Loucy (cell line): ENCODE data around the gene CXCR6.

Source experiments
- H2AFZ ChIP-seq: fragments of 200-600 bp; sonication (generic); 2 replicates; pipeline ENCODE4 v1.6.0; 2016; ENCODE audit warnings: antibody characterized with exemption, mild to moderate bottlenecking, low read length, moderate library complexity
- H3F3A ChIP-seq: fragments of 200-600 bp; 2 replicates; pipeline ENCODE4 v1.6.0; 2016; ENCODE audit warnings: antibody characterized with exemption, low read depth, mild to moderate bottlenecking
- H3K27me3 ChIP-seq: fragments of 200-600 bp; sonication (generic); 2 replicates; pipeline ENCODE4 v1.6.1; 2014; ENCODE audit warnings: low read length, mild to moderate bottlenecking; ENCODE audit not compliant: insufficient read depth, poor library complexity, severe bottlenecking
- H3K36me3 ChIP-seq: fragments of 200-600 bp; sonication (generic); 2 replicates; pipeline ENCODE4 v1.6.1; 2016; ENCODE audit warnings: low read length; ENCODE audit not compliant: insufficient read depth
- H3K4me1 ChIP-seq: fragments of 200-600 bp; sonication (generic); 2 replicates; pipeline ENCODE4 v1.5.1; 2014; ENCODE audit warnings: low read length, mild to moderate bottlenecking; ENCODE audit not compliant: insufficient read depth, poor library complexity, severe bottlenecking
- H3K4me2 ChIP-seq: fragments of 200-600 bp; sonication (generic); 2 replicates; pipeline ENCODE4 v1.6.0; 2014; ENCODE audit warnings: antibody characterized with exemption, low read length, low read depth, mild to moderate bottlenecking; ENCODE audit not compliant: poor library complexity, severe bottlenecking
- H3K4me3 ChIP-seq: fragments of 200-600 bp; sonication (generic); 2 replicates; pipeline ENCODE4 v1.5.1; 2014; ENCODE audit warnings: low read length, mild to moderate bottlenecking, mixed read lengths; ENCODE audit not compliant: poor library complexity, severe bottlenecking
- H3K79me2 ChIP-seq: fragments of 200-600 bp; sonication (generic); 2 replicates; pipeline ENCODE4 v1.6.1; 2014; ENCODE audit warnings: low read length; ENCODE audit not compliant: insufficient read depth
- H3K9ac ChIP-seq: fragments of 200-600 bp; sonication (generic); 2 replicates; pipeline ENCODE4 v1.6.0; 2014; ENCODE audit warnings: mild to moderate bottlenecking, low read depth, low read length, moderate library complexity; ENCODE audit not compliant: poor library complexity, severe bottlenecking
- H3K9me2 ChIP-seq: fragments of 200-600 bp; sonication (generic); replicated peaks from 2 replicates; pipeline ENCODE4 v1.6.1; 2016; ENCODE audit warnings: low read depth, low read length, mixed read lengths
- H3K9me3 ChIP-seq: fragments of 200-600 bp; sonication (generic); 2 replicates; pipeline ENCODE4 v1.6.1; 2014; ENCODE audit warnings: mild to moderate bottlenecking, antibody characterized with exemption, low read length, low read depth; ENCODE audit not compliant: insufficient read depth
- H4K20me1 ChIP-seq: fragments of 200-600 bp; sonication (generic); 2 replicates; pipeline ENCODE4 v1.6.0; 2014; ENCODE audit warnings: antibody characterized with exemption, low read length, mild to moderate bottlenecking; ENCODE audit not compliant: insufficient read depth, poor library complexity, severe bottlenecking
- CTCF ChIP-seq: fragments of 200-600 bp; sonication (generic); conservative IDR thresholded peaks from 2 replicates; pipeline ENCODE4 v1.5.1; 2014; ENCODE audit warnings: mild to moderate bottlenecking, antibody characterized with exemption, low read length
- EZH2phosphoT487 ChIP-seq: fragments of 200-600 bp; IDR thresholded peaks from 2 replicates; pipeline ENCODE4 v1.6.1; 2018; ENCODE audit warnings: antibody characterized with exemption, mild to moderate bottlenecking, moderate library complexity, borderline replicate concordance

Gene CXCR6

GRCh38 chr3:45959201-45959600, 15.9 kb downstream of the CXCR6 start:
- no peaks in the 10 kb centered on the region for H3K9me3 ChIP-seq
- no peaks in the 10 kb centered on the region for H3K9me2 ChIP-seq
- H3K79me2 ChIP-seq: no peaks in the 10 kb centered on the region
- H4K20me1 ChIP-seq: no peaks in the 10 kb centered on the region
- H3F3A ChIP-seq: no peaks in the 10 kb centered on the region
- no peak overlapping the region for H3K4me3 ChIP-seq
- no peak overlapping the region for H3K4me2 ChIP-seq
- peaks cover 95% of the 10 kb centered on the region for H3K36me3 ChIP-seq
- H3K4me1 ChIP-seq: no peaks in the 10 kb centered on the region
- H3K27me3 ChIP-seq: no peaks in the 10 kb centered on the region
- H2AFZ ChIP-seq: no peak overlapping the region
- no peak for TF ChIP-seq EZH2phosphoT487
- TF ChIP-seq CTCF: no peak
- H3K9ac ChIP-seq: no peak overlapping the region

- Histone ChIP-seq H3K4me1 (no peaks in the 10 kb centered on the region), H3K4me3 (no peak overlapping the region), H3K27me3 (no peaks in the 10 kb centered on the region), H2AFZ (no peak overlapping the region), H4K20me1 (no peaks in the 10 kb centered on the region), H3K9ac (no peak overlapping the region), H3K79me2 (no peaks in the 10 kb centered on the region), H3K36me3 (peaks cover 94% of the 10 kb centered on the region), H3F3A (no peaks in the 10 kb centered on the region), H3K9me3 (no peaks in the 10 kb centered on the region), H3K9me2 (no peaks in the 10 kb centered on the region), H3K4me2 (no peak overlapping the region)
- TF ChIP-seq EZH2phosphoT487 (no peak), CTCF (no peak)
Observed at GRCh38 chr3:45960289-45960688, 17.0 kb downstream of the CXCR6 start.

GRCh38 chr3:45962033-45962432, 18.8 kb downstream of the CXCR6 start:
- Histone ChIP-seq H3K4me1 (peaks cover 4% of the 10 kb centered on the region), H3K4me2 (no peak overlapping the region), H3K79me2 (no peaks in the 10 kb centered on the region), H3K9me3 (no peaks in the 10 kb centered on the region), H3F3A (no peaks in the 10 kb centered on the region), H4K20me1 (no peaks in the 10 kb centered on the region), H3K36me3 (peaks cover 92% of the 10 kb centered on the region), H3K9me2 (no peaks in the 10 kb centered on the region), H2AFZ (no peak overlapping the region), H3K4me3 (no peak overlapping the region), H3K9ac (no peak overlapping the region), H3K27me3 (no peaks in the 10 kb centered on the region)
- no peak for TF ChIP-seq CTCF
- no peak for TF ChIP-seq EZH2phosphoT487
